Activated T-cell treated with anti-CD3 and anti-CD28 coated beads, Interleukin-2, amount 50 U/mL, for 24 hours (primary cell): ENCODE data around the gene TXNDC8.
"Not testable (repeated sequence)": the region's sequence is repeated elsewhere in the genome, so short reads cannot be mapped to it uniquely, and the experiment has no call there.

Source experiments
- DNase-seq: peaks from one replicate; pipeline ENCODE4 v3.0.0-alpha.2; 2020
- H3K27ac Mint-ChIP-seq: 2 replicates; pipeline ENCODE4 v1.8.0; 2020; ENCODE audit warnings: mild to moderate bottlenecking, mixed read lengths
- H3K27me3 Mint-ChIP-seq: 2 replicates; pipeline ENCODE4 v1.8.0; 2020; ENCODE audit warnings: mixed read lengths
- H3K36me3 Mint-ChIP-seq: 2 replicates; pipeline ENCODE4 v1.8.0; 2020; ENCODE audit warnings: low read depth, mixed read lengths
- H3K4me1 Mint-ChIP-seq: 2 replicates; pipeline ENCODE4 v1.8.0; 2020; ENCODE audit warnings: low read depth, mixed read lengths
- H3K4me3 Mint-ChIP-seq: 2 replicates; pipeline ENCODE4 v1.8.0; 2020; ENCODE audit warnings: mild to moderate bottlenecking, moderate library complexity, mixed read lengths
- H3K9me3 Mint-ChIP-seq: 2 replicates; pipeline ENCODE4 v1.8.0; 2020; ENCODE audit warnings: mixed read lengths

Gene TXNDC8

DNA sequence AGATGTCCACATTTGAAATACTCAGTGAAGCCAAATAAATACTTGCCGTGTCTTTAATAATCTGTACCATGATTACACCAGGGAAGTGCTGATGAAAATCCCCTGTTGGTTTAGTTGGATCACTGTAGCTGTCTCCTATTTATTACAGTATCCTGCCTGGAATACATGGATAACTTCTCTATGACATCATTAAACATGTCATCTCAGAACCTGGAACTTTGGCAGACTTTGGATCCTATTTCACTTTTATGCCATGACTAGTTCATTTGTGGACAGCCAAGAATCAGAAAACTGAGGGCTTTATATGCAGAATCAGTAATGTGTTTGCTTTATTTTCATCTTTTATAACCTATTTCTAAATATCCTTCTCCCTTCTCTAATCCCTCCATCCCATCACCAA lies at the start of gene TXNDC8:
TXNDC8 (minus strand) TSS at position 137 of the 400 bp plus-strand sequence.
- Mint-ChIP-seq H3K27ac (no peak within 1 kb of the TSS), H3K4me1 (no peaks in the 10 kb centered on the region), H3K27me3 (peaks cover 12% of the 10 kb centered on the region), H3K9me3 (no peaks in the 10 kb centered on the region), H3K4me3 (no peak within 1 kb of the TSS), H3K36me3 (no peaks in the 10 kb centered on the region)
- no peak for DNase-seq

DNA sequence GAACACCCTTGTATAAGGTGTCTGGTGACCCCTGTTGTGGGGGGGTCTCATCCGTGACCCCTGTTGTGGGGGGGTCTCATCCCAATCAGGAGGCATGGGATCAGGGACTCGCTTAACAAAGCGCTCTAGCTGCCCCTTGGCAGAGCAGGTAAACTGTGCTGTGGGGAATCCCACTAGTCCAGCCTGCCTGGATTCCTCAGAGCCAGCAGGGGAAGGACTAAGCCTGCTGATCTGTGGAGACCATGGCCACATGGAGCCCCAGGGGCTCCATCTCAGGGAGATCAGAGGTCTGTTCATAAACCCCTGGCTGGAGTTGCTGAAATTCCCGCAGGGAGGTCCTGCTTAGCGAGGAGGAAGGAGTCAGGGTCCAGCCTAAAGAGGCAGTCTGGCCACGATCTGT lies 45.8 kb upstream of the TXNDC8 start:
- peaks cover 2% of the 10 kb centered on the region for H3K27me3 Mint-ChIP-seq
- no peaks in the 10 kb centered on the region for H3K36me3 Mint-ChIP-seq
- H3K4me1 Mint-ChIP-seq, result no peaks in the 10 kb centered on the region
- no peak overlapping the region for H3K4me3 Mint-ChIP-seq
- DNase-seq, result no peak
- H3K27ac Mint-ChIP-seq, result no peak overlapping the region
- H3K9me3 Mint-ChIP-seq, result no peaks in the 10 kb centered on the region

DNA sequence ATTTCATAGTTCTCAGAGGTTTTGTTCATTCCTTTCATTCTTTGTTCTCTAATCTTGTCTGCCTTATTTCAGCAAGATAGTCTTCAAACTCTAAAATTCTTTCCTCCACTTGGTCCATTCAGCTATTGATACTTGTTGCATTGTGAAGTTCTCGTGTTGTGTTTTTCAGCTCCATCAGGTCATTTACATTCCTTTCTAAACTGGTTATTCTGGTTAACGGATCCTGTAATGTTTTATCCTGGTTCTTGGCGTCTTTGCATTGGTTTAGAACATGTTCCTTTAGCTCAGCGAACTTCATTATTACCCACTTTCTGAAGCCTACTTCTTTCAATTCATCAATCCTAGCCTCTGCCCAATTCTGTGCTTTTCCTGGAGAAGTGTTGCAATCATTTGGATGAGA lies 45.1 kb upstream of the TXNDC8 start:
- no peak for DNase-seq
- Mint-ChIP-seq H3K36me3 (no peaks in the 10 kb centered on the region), H3K27ac (no peak overlapping the region), H3K4me3 (no peak overlapping the region), H3K4me1 (no peaks in the 10 kb centered on the region), H3K9me3 (no peaks in the 10 kb centered on the region), H3K27me3 (peaks cover 2% of the 10 kb centered on the region)

DNA sequence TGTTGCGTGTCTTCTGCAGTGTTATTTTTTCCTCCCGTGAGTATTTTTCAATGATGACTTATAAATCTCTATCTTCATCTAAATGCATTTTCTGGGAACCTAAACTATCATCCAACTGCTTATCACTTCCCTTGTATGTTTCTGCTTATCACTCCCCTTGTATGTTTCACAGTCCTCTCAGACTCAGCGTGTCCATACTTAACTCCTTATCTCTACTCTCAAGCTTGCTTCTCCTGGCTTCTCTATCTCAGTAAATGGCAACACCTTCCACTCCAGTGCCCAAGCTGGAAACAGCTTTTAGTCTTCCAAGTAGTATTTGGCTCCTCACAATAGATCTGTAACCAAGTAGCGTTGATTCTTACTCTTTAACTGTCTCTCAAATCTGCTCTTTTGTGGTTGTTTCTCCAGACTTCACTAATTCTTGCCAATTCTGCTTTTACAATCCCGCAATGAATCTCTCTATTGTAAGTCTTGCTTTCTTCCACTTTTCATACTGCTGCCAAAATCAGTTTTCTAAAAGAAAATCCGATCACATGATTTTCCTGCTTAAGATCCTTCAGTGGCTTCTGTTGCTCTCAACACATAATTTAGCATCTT lies 33.8 kb upstream of the TXNDC8 start:
- no peaks in the 10 kb centered on the region for H3K4me1 Mint-ChIP-seq
- DNase-seq, result no peak
- no peaks in the 10 kb centered on the region for H3K36me3 Mint-ChIP-seq
- no peak overlapping the region for H3K27ac Mint-ChIP-seq
- no peaks in the 10 kb centered on the region for H3K27me3 Mint-ChIP-seq
- H3K4me3 Mint-ChIP-seq, result no peak overlapping the region
- no peaks in the 10 kb centered on the region for H3K9me3 Mint-ChIP-seq

DNA sequence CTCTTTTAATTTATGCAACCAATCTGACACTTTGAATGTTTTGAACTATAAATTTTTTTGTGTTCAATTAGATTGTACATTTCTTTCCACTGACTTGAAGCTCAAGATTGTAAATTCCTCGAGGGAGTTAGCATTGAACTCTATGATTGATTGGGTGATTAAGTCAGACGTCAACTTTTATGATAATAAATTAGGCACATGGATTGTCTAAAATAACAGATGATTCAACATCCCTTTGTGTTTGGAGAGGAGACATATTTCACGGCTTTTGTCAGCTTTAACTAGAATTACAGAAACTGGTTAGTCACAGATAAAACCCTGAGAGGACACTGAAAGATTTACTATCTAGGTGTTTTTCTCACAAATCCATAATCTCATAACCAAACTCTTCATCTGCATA lies 32.7 kb upstream of the TXNDC8 start:
- no peak for DNase-seq
- no peaks in the 10 kb centered on the region for H3K4me1 Mint-ChIP-seq
- no peaks in the 10 kb centered on the region for H3K9me3 Mint-ChIP-seq
- H3K27ac Mint-ChIP-seq, result no peak overlapping the region
- H3K4me3 Mint-ChIP-seq, result no peak overlapping the region
- H3K27me3 Mint-ChIP-seq, result no peaks in the 10 kb centered on the region
- H3K36me3 Mint-ChIP-seq, result no peaks in the 10 kb centered on the region

DNA sequence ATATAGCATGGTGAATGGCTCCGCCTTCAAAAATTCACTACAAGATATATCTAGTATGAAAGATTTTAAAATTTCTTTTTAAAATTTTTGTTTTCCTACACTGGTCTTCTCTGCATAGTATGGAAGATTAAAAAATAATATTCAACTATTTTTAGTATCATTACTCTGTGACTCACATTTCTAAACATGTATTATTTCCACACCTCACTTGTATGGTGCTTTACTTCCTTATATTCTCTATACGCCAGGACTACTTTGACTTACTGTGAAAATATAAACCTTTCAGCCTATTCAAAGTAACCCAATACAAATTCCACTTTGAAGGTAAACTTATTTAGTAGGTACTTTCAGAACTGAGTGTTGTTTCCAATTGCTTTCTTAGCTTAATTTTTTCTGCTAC lies 26.8 kb upstream of the TXNDC8 start:
- Mint-ChIP-seq H3K27me3 (peaks cover 3% of the 10 kb centered on the region), H3K9me3 (no peaks in the 10 kb centered on the region), H3K4me3 (no peak overlapping the region), H3K27ac (no peak overlapping the region), H3K4me1 (no peaks in the 10 kb centered on the region), H3K36me3 (no peaks in the 10 kb centered on the region)
- no peak for DNase-seq

DNA sequence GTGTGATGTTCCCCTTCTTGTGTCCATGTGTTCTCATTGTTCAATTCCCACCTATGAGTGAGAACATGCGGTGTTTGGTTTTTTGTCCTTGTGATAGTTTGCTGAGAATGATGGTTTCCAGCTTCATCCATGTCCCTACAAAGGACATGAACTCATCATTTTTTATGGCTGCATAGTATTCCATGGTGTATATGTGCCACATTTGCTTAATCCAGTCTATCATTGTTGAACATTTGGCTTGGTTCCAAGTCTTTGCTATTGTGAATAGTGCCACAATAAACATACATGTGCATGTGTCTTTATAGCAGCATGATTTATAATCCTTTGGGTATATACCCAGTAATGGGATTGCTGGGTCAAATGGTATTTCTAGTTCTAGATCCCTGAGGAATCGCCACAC lies 21.3 kb upstream of the TXNDC8 start:
- not testable (repeated sequence) for H3K4me3 Mint-ChIP-seq, H3K27me3 Mint-ChIP-seq, H3K36me3 Mint-ChIP-seq, H3K4me1 Mint-ChIP-seq, H3K27ac Mint-ChIP-seq, H3K9me3 Mint-ChIP-seq, DNase-seq

DNA sequence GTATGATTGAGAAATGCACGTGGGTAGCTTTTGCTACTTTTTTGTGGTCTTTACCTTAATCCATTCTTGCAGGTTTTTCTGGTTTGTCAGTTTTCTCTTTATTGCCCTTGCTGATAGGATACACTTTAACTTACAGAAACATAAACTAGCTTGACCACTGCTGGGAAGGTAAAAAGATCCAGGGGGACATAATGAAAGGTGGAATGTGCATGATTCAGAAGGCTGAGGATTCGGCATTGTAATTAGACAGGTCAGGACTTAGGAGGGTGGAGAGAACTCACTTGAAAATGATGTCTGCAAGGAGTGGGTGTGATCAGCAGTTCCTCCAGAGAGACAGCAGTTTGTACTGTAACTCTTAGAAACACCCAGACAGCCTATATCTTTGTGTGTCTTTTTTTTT lies 19.8 kb upstream of the TXNDC8 start:
- H3K4me3 Mint-ChIP-seq, result no peak overlapping the region
- no peaks in the 10 kb centered on the region for H3K27me3 Mint-ChIP-seq
- no peaks in the 10 kb centered on the region for H3K4me1 Mint-ChIP-seq
- H3K36me3 Mint-ChIP-seq, result no peaks in the 10 kb centered on the region
- H3K27ac Mint-ChIP-seq, result no peak overlapping the region
- no peaks in the 10 kb centered on the region for H3K9me3 Mint-ChIP-seq
- DNase-seq, result no peak

DNA sequence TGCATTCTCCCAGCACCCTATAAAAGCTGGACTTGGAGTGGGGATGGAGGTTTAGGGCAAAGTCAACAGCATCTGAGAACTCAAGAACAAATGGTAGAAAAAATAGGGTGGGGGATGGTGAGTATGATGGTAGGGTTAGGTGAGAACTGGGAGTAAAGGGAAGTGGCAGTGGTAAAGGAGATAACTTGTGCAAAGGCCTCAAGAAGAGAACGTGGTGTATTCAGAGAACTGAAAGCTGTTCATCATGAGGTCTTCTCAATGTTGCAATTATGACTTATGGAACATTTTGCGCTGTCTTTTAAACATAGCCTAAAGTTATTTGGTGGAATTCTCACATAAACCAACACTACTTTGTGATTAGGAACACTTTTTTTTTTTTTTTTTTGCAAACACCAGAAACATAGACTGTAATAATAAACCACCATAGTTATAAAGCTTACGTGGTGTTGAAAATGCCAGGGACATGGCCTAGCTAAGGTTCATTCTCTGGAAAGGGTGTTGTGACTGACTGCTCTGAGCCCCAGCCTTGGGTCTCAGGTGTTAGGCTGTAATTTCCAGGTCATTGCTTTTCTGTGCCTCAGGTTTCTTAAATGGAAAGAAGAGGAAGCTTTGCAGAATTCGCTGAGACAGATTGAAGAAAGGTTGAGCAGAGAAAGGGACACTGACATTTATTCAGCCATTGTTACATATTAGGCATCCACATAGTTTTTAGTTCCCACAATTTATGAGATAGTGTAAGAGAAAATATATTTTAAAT lies 19.2 kb upstream of the TXNDC8 start:
- Mint-ChIP-seq H3K27me3 (no peaks in the 10 kb centered on the region), H3K4me3 (no peak overlapping the region), H3K27ac (no peak overlapping the region), H3K4me1 (no peaks in the 10 kb centered on the region), H3K9me3 (no peaks in the 10 kb centered on the region), H3K36me3 (no peaks in the 10 kb centered on the region)
- no peak for DNase-seq

DNA sequence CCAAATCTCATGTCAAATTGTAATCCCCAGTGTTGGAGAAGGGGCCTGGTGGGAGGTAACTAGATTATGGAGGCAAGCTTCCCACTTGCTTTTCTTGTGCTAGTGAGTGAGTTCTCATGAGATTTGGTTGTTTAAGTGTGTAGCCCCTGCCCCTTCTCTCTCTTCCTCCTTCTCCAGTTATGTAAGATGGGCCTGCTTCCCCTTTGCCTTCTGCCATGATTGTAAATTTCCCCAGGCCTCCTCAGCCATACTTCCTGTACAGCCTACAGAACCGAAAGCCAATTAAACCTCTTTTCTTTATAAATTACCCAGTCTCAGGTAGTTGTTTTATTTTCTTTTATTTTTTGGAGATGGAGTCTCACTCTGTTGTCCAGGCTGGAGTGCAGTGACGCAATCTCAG lies 18.2 kb upstream of the TXNDC8 start:
- no peak for DNase-seq
- Mint-ChIP-seq H3K27me3 (no peaks in the 10 kb centered on the region), H3K4me1 (no peaks in the 10 kb centered on the region), H3K4me3 (no peak overlapping the region), H3K9me3 (no peaks in the 10 kb centered on the region), H3K27ac (no peak overlapping the region), H3K36me3 (no peaks in the 10 kb centered on the region)

DNA sequence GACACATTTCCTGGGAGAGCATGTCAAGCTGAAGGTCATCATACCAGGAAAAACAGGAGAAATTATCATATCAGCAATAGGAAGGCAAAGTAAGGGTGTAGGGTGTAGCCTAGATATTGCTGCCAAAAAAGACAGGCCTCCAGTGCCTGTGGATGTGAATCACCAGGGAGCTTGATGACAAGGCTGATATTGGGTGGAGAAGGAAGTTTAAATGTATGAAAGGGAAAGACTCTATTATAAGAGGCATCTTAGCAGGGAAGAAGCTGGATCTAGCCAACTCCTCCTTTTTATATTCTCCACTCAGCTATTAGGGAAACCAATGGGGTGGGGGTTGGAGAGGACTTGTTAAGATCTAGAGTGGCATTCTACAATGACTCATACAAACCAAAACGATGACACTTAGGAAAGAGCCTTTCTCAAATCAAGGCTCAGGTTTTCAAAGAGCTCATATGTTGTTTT lies 13.4 kb upstream of the TXNDC8 start:
- no peak for DNase-seq
- Mint-ChIP-seq H3K36me3 (no peaks in the 10 kb centered on the region), H3K27ac (no peak overlapping the region), H3K4me3 (no peak overlapping the region), H3K9me3 (no peaks in the 10 kb centered on the region), H3K27me3 (no peaks in the 10 kb centered on the region), H3K4me1 (no peaks in the 10 kb centered on the region)

DNA sequence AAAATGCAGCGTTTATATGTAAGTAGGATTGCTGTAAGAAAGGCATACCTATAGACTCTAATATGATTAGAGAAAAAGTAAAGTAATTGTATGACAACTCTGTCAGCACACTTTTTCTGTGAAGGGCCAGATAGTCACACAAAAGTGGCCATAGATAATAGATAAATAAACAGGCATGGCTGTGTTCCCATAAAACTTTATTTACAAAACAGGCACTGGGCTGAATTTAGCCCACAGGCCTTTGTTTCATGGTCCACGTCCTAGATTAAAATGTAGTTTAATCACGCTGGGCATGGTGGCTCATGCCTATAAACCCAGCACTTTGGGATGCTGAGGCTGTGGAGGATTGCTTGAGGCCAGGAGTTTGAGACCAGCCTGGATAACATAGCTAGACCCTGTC lies 8.7 kb upstream of the TXNDC8 start:
- no peak for DNase-seq
- Mint-ChIP-seq H3K27ac (no peak overlapping the region), H3K27me3 (no peaks in the 10 kb centered on the region), H3K4me3 (no peak overlapping the region), H3K36me3 (no peaks in the 10 kb centered on the region), H3K4me1 (no peaks in the 10 kb centered on the region), H3K9me3 (no peaks in the 10 kb centered on the region)

DNA sequence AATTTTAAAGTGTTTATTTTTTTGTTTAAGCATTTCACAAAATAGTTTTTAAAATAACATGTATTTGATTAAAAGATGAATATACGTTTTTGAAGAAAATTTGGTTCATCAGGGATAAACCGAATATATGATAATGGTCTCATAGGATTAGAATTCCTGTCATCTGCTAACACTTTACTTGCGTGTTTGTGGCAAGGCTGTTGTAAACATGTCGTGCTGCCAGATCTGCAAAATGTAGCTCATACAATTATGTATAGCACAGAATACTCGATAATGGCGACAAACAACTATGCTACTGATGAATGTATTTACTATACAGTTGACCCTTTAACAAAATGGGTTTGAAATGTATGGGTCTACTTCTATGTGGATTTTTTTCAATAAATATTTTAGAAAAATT lies 7.2 kb upstream of the TXNDC8 start:
- H3K27me3 Mint-ChIP-seq, result no peaks in the 10 kb centered on the region
- H3K4me3 Mint-ChIP-seq, result no peak overlapping the region
- no peaks in the 10 kb centered on the region for H3K4me1 Mint-ChIP-seq
- H3K9me3 Mint-ChIP-seq, result no peaks in the 10 kb centered on the region
- no peak overlapping the region for H3K27ac Mint-ChIP-seq
- no peaks in the 10 kb centered on the region for H3K36me3 Mint-ChIP-seq
- no peak for DNase-seq

DNA sequence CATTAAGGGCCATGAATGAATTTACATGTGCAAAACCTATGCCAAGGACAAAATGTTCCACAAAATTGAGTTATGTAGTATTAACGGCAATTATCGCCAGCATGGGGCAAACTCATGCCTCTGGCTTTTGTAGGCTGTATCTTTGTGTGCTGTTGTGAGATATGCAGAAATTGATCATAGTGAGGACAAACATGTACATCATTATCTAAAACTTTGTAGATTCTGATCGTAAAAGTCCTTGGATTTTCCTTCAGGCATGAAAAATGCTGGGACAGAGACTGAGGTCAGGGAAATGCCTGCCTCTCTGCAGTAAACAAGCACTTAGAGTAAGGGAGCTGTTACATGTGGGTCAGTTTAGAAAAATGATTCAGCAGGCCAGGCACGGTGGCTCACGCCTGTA lies 5.9 kb upstream of the TXNDC8 start:
- Mint-ChIP-seq H3K27ac (no peak overlapping the region), H3K36me3 (no peaks in the 10 kb centered on the region), H3K27me3 (no peaks in the 10 kb centered on the region), H3K9me3 (no peaks in the 10 kb centered on the region), H3K4me3 (no peak overlapping the region), H3K4me1 (no peaks in the 10 kb centered on the region)
- no peak for DNase-seq

DNA sequence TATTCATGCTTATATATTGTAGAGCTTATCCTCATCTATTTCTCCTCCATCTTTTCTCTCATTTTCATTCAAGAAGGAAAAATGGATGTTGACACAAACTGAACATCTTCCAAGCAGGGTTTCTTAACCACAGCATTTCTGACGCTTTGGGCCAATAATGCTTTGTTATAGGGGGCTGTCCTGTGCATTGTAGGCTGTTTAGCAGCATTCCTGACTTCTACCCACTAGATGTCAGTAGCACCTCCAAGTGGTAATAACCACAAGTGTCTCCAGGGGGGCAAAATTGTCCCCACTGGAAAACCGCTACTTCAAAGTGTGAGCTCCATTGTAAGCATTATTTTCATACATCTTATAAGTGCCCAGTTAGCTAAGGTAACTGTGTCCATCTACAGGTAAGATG lies 2.6 kb upstream of the TXNDC8 start:
- no peaks in the 10 kb centered on the region for H3K4me1 Mint-ChIP-seq
- H3K27me3 Mint-ChIP-seq, result peaks cover 7% of the 10 kb centered on the region
- no peaks in the 10 kb centered on the region for H3K9me3 Mint-ChIP-seq
- no peak overlapping the region for H3K4me3 Mint-ChIP-seq
- DNase-seq, result no peak
- no peak overlapping the region for H3K27ac Mint-ChIP-seq
- H3K36me3 Mint-ChIP-seq, result no peaks in the 10 kb centered on the region
